Esophagus squamous epithelium (tissue), 5 donors: Measurements from ENCODE around the gene SERTAD3. TPM values are rescaled to one million over a fixed set of nuclear protein-coding genes. Genes with fewer than 3 reads are reported as not detected.
"Not testable (repeated sequence)": the region's sequence is repeated elsewhere in the genome, so short reads cannot be mapped to it uniquely, and the experiment has no call there.

ENCODE experiments used
- DNase-seq: peaks from one replicate; lab custom pipeline; 2025; lab: John Stamatoyannopoulos, UW
- H3K27ac ChIP-seq, 4 donors: fragments of 200-600 bp; sonication (generic); one replicate each; pipeline ENCODE4 v1.5.1; 2016 to 2019; ENCODE audit warnings: mild to moderate bottlenecking in 1 of 4
- H3K27me3 ChIP-seq, 4 donors: fragments of 200-600 bp; sonication (generic); 1 replicate in 3 of 4; 2 replicates in 1 of 4; pipeline versions ENCODE4 v1.5.1 to v1.6.0; 2017 to 2021; ENCODE audit warnings: antibody characterized with exemption in 1 of 4
- H3K36me3 ChIP-seq, 3 donors: fragments of 200-600 bp; sonication (generic); one replicate each; pipeline ENCODE4 v1.5.1; 2016 to 2019
- H3K4me1 ChIP-seq, 3 donors: fragments of 200-600 bp; sonication (generic); one replicate each; pipeline ENCODE4 v1.5.1; 2017 to 2019
- H3K4me3 ChIP-seq, 4 donors: fragments of 200-600 bp; sonication (generic); 1 replicate in 3 of 4; 2 replicates in 1 of 4; pipeline ENCODE4 v1.5.1; 2016 to 2019; ENCODE audit warnings: mild to moderate bottlenecking in 2 of 4, moderate library complexity in 1 of 4
- H3K9me3 ChIP-seq, 3 donors: fragments of 200-600 bp; sonication (generic); one replicate each; pipeline ENCODE4 v1.5.1; 2016 to 2019
- POLR2A ChIP-seq, 4 donors: fragments of 450-650 bp; IDR thresholded peaks; one replicate each; pipeline ENCODE4 v1.6.1; 2017; ENCODE audit warnings: antibody characterized with exemption in 4 of 4, mild to moderate bottlenecking in 4 of 4, moderate library complexity in 3 of 4
- WGBS, 2 donors: methylation state at CpG; one replicate each; pipeline ENCODE4 v1.1.5; 2018; 5-methylcytosine and 5-hydroxymethylcytosine counted together
- intact Hi-C: fragments of 100-400 bp; cut with DNase I; formaldehyde crosslinking; loops from one replicate; pipeline ENCODE4 v1.15.0; 2022
- total RNA-seq, 4 donors: library from RNA; depleted of rRNA; stranded (reverse); fragments of >200 nt; gene quantifications; one replicate each; pipeline ENCODE4 v1.1.0, GENCODE V29; 2016
- TF ChIP-seq, protein P1 (sequence below), 6 experiments: fragments of 450-650 bp in 4 of 6; fragments of 200-600 bp in 2 of 6; sonication (generic) in 2 of 6; IDR thresholded peaks; one replicate each; pipeline ENCODE4 v1.5.1; 2016 to 2019; ENCODE audit warnings: antibody characterized with exemption in 6 of 6, mild to moderate bottlenecking in 4 of 6, moderate library complexity in 4 of 6
- donor health status: DM: yes; HTN: yes; CAD: no.

Gene SERTAD3
- total RNA-seq, 4 donors from 2014 or later: 8.9 to 17.4 (median 12.0) TPM

DNA sequence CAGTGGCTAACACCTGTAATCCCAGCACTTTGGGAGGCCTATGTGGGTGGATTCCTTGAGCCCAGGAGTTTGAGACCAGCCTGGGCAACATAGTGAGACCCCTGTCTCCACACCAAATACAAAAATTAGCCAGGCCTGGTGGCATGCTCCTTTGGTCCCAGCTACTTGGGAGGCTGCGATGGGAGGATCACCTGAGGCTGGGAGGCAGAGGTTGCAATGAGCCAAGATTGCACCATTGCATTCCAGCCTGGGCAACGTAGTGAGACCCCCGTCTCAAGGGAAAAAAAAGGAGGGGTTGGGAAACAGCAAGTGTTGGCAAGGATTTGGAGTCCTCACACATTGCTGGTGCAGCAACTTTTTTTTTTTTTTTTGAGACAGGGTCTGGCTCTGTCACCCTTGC, 41.9 kb upstream of the SERTAD3 start:
- peaks cover 0 to 8% (median 0%) of the 10 kb centered on the region in 3 donors for H3K4me1 ChIP-seq
- TF ChIP-seq, protein P1, sequence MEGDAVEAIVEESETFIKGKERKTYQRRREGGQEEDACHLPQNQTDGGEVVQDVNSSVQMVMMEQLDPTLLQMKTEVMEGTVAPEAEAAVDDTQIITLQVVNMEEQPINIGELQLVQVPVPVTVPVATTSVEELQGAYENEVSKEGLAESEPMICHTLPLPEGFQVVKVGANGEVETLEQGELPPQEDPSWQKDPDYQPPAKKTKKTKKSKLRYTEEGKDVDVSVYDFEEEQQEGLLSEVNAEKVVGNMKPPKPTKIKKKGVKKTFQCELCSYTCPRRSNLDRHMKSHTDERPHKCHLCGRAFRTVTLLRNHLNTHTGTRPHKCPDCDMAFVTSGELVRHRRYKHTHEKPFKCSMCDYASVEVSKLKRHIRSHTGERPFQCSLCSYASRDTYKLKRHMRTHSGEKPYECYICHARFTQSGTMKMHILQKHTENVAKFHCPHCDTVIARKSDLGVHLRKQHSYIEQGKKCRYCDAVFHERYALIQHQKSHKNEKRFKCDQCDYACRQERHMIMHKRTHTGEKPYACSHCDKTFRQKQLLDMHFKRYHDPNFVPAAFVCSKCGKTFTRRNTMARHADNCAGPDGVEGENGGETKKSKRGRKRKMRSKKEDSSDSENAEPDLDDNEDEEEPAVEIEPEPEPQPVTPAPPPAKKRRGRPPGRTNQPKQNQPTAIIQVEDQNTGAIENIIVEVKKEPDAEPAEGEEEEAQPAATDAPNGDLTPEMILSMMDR (IDR thresholded peaks at IDR 0.05): no peak
- TF ChIP-seq POLR2A (IDR thresholded peaks at IDR 0.05): no peak
- H3K36me3 ChIP-seq: no peaks in the 10 kb centered on the region
- peaks cover 0 to 25% (median 0%) of the 10 kb centered on the region in 4 donors for H3K27me3 ChIP-seq
- intact Hi-C loops: no loop called here
- H3K27ac ChIP-seq: no peak overlapping the region
- 86 to 90% methylated on average over 2 to 3 of the region's 3 CpGs for WGBS, 2 donors
- DNase-seq: no peak
- H3K9me3 ChIP-seq: no peaks in the 10 kb centered on the region
- no peak overlapping the region for H3K4me3 ChIP-seq

DNA sequence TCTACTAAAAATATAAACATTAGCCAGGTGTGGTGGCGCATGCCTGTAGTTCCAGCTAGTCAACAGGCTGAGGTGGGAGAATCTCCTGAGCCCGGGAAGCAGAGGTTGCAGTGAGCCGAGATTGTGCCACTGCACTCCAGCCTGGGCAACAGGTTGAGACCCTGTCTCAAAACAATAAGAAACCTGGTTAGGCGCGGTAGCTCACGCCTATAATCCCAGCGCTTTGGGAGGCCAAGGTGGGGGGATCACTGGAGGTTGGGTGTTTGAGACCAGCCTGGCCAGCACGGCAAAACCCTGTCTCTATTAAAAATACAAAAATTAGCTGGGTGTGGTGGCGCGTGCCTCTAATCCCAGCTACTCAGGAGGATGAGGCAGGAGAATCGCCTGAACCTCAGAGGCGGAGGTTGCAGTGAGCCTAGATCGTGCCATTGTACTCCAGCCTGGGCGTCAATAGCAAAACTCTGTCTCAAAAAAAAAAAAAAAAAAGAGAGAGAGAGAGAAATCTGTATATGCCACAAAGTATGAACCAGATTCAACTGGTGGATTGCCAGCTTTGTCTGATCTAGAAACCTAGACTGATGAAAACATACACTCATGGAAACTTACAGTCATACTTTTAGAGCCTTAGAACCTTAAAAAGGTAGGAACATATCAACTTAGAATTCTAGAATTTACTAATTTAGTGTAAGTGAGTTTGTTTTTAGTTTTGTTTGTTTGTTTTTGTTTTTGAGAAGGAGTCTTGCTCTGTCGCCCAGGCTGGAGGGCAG, 31.9 kb upstream of the SERTAD3 start:
- H3K36me3 ChIP-seq, H3K9me3 ChIP-seq, DNase-seq, H3K4me1 ChIP-seq, H3K27me3 ChIP-seq, H3K27ac ChIP-seq, intact Hi-C loops, H3K4me3 ChIP-seq: not testable (repeated sequence)
- WGBS, 2 donors: 85 to 90% methylated on average over 12 to 15 of the region's 15 CpGs

DNA sequence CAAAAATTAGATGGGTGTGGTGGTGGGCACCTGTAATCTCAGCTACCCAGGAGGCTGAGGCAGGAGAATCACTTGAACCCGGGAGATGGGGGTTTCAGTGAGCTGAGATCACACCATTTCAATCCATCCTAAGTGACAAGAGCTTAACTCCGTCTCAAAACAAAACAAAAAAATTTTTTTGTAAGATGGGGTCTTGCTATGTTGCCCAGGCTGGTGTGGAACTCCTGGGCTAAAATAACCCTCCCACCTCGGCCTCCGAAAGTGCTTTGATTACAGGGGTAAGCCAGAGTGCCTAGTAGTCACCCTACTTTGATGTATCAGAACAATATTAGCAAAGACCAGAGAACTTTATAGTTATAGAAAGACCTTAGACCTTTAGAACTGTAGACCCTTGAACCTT, 30.6 kb upstream of the SERTAD3 start:
- Histone ChIP-seq H3K9me3 (no peaks in the 10 kb centered on the region), H3K4me1 (no peaks in the 10 kb centered on the region), H3K4me3 (no peak overlapping the region), H3K27me3 (no peaks in the 10 kb centered on the region), H3K27ac (no peak overlapping the region), H3K36me3 (no peaks in the 10 kb centered on the region)
- DNase-seq: no peak
- 80 to 89% methylated on average over 4 of the region's 4 CpGs for WGBS, 2 donors
- no peak for TF ChIP-seq POLR2A (IDR thresholded peaks at IDR 0.05)
- TF ChIP-seq, protein P1 (IDR thresholded peaks at IDR 0.05): no peak
- intact Hi-C loops: no loop called here

DNA sequence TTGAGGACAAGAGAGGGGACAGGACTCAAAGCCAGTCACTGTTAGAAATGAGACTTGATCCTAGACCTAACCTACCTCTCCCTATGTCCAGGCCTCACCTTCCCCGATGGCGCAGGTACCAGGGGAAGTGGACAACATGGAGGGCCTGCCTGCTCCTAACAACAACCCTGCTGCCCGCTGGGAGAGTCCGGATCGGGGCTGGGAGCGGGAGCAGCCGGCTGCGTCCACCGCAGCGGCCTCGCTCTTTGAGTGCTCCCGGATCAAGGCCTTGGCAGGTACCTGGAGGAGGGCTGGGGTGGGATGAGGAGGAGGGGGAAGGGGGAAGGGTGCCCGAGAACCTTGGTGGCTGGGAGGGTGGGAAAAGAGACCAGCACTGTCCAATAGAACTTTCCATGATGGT, 28.4 kb upstream of the SERTAD3 start:
- WGBS, 2 donors: 91 to 92% methylated on average over 4 to 11 of the region's 13 CpGs
- H3K36me3 ChIP-seq: no peaks in the 10 kb centered on the region
- TF ChIP-seq, protein P1 (IDR thresholded peaks at IDR 0.05): no peak
- TF ChIP-seq POLR2A (IDR thresholded peaks at IDR 0.05): no peak
- H3K4me3 ChIP-seq: no peak overlapping the region
- H3K27ac ChIP-seq: no peak overlapping the region
- peaks cover 0 to 3% (median 2%) of the 10 kb centered on the region in 3 donors for H3K4me1 ChIP-seq
- intact Hi-C loops: no loop called here
- peaks cover 0 to 2% (median 0%) of the 10 kb centered on the region in 4 donors for H3K27me3 ChIP-seq
- no peaks in the 10 kb centered on the region for H3K9me3 ChIP-seq
- no peak for DNase-seq

DNA sequence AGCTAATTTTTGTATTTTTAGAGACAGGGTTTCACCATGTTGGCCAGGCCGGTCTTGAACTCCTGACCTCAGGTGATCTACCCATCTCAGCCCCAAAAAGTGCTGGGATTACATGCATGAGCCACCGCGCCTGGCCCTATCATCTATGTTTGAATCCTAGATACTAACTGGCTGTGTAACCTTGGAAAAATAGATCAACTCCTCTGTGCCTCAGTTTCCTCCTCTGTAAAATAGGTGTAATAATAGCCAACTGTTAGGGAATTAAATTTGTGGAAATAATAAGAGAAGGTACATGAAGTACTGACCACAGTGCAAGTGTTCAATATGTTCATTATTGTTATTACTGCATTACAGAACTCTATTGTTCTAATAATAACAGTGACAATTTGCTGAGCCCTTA, 27.0 kb upstream of the SERTAD3 start:
- Histone ChIP-seq H3K27me3 (peaks cover 0 to 7% (median 0%) of the 10 kb centered on the region in 4 donors), H3K4me3 (no peak overlapping the region), H3K9me3 (no peaks in the 10 kb centered on the region), H3K36me3 (no peaks in the 10 kb centered on the region), H3K27ac (no peak overlapping the region), H3K4me1 (peaks cover 12 to 15% (median 13%) of the 10 kb centered on the region in 3 donors)
- intact Hi-C loops: no loop called here
- no peak for DNase-seq
- TF ChIP-seq, protein P1 (IDR thresholded peaks at IDR 0.05): no peak
- 96 to 100% methylated on average over 3 of the region's 3 CpGs for WGBS, 2 donors
